Bronchial epithelial cell (primary cell): Measurements from ENCODE around the gene PTPRN2. TPM values are rescaled to one million over a fixed set of nuclear protein-coding genes. Genes with fewer than 3 reads are reported as not detected.

ENCODE experiments used
- DNase-seq: peaks from one replicate; pipeline ENCODE4 v3.0.0-alpha.2; 2010; ENCODE audit warnings: low read depth
- FAIRE-seq: peaks from 2 replicates; lab custom pipeline; 2011; peaks lifted over from hg19 to GRCh38; lab: Jason Lieb, UNC
- H3K27me3 ChIP-seq: 2 replicates; pipeline ENCODE4 v1.5.1; 2011; ENCODE audit warnings: low read length; ENCODE audit not compliant: control insufficient read depth, insufficient read depth
- H3K36me3 ChIP-seq: 2 replicates; pipeline ENCODE4 v1.5.1; 2011; ENCODE audit warnings: low read length; ENCODE audit not compliant: control insufficient read depth, insufficient read depth
- H3K4me3 ChIP-seq: 2 replicates; pipeline ENCODE4 v1.5.1; 2011; ENCODE audit warnings: mild to moderate bottlenecking, low read depth, low read length, control low read depth
- total RNA-seq: library from RNA; depleted of rRNA; stranded (reverse); fragments of >200 nt; gene quantifications from 2 replicates; pipeline ENCODE4 v1.2.1, GENCODE V29; 2014
- TF ChIP-seq, protein P1 (sequence below): IDR thresholded peaks from 2 replicates; pipeline ENCODE4 v1.5.1; 2011; ENCODE audit warnings: mild to moderate bottlenecking, moderate library complexity, low read length, control low read depth, inconsistent platforms; ENCODE audit not compliant: insufficient read depth, severe bottlenecking

Gene PTPRN2
- total RNA-seq, 1 donor from 2014 or later, result 1.1 TPM

DNA sequence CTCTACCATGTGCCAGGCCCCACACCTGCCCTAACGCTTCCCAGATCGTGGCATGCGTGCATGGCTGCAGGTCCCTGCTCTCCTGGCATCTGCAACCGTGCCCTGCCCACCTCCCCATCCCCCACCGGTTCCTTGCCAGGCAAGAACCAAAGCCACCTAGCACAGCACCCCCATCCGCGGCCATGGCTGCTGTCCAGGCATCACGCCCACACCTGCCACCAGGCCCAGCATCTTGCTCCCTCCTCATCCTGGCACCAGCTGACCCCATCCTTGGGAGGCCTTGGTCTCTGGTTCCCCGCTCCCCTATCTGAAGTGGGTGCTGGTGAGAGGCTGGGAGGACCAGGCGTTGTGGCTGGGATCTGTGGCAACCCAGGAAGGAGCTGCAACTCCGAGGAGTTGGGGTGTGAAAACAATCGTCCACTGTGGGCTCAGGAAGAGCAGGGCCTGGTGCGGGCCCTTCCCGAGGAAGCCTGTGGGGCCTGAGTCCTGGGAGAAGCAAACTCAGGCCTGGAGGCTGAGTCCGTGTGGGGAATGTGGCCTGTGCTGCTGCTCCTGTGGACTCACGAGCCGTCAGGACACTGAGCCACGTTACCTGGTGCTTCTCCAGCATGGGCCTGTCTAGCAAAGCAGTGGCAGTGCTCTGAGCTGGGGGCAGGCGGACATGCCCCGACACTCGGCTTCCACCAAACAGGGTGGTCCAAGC is 833.8 kb downstream of the PTPRN2 start:
- Histone ChIP-seq H3K4me3 (no peak overlapping the region), H3K27me3 (no peaks in the 10 kb centered on the region), H3K36me3 (no peaks in the 10 kb centered on the region)
- FAIRE-seq (no peak), DNase-seq (no peak)
- TF ChIP-seq, protein P1, sequence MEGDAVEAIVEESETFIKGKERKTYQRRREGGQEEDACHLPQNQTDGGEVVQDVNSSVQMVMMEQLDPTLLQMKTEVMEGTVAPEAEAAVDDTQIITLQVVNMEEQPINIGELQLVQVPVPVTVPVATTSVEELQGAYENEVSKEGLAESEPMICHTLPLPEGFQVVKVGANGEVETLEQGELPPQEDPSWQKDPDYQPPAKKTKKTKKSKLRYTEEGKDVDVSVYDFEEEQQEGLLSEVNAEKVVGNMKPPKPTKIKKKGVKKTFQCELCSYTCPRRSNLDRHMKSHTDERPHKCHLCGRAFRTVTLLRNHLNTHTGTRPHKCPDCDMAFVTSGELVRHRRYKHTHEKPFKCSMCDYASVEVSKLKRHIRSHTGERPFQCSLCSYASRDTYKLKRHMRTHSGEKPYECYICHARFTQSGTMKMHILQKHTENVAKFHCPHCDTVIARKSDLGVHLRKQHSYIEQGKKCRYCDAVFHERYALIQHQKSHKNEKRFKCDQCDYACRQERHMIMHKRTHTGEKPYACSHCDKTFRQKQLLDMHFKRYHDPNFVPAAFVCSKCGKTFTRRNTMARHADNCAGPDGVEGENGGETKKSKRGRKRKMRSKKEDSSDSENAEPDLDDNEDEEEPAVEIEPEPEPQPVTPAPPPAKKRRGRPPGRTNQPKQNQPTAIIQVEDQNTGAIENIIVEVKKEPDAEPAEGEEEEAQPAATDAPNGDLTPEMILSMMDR, result no peak

DNA sequence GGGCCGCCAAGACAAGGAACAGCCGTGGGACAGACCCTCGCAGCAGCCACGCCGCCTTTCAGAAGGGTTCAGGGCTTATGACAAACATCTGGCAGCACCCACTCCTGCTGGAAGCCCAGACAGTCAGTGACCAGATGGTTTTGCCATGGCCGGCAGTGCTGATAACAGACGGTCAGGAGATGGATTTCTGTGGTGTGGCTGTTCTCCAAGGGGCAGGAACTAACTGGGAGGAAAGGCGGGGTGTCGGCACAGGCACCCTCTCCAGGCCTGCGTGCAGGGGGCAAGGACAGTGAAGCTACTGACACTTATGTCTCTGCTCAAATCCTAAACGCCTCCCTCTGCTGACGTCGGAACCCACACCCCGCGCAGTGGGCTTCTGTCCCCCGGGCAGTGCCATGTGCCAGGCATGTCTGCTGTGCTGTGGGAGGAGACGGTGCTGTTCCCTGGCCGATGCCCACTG is 834.8 kb downstream of the PTPRN2 start:
- Histone ChIP-seq H3K27me3 (no peaks in the 10 kb centered on the region), H3K4me3 (no peak overlapping the region), H3K36me3 (no peaks in the 10 kb centered on the region)
- FAIRE-seq, result no peak
- TF ChIP-seq, protein P1, result no peak
- DNase-seq, result no peak

DNA sequence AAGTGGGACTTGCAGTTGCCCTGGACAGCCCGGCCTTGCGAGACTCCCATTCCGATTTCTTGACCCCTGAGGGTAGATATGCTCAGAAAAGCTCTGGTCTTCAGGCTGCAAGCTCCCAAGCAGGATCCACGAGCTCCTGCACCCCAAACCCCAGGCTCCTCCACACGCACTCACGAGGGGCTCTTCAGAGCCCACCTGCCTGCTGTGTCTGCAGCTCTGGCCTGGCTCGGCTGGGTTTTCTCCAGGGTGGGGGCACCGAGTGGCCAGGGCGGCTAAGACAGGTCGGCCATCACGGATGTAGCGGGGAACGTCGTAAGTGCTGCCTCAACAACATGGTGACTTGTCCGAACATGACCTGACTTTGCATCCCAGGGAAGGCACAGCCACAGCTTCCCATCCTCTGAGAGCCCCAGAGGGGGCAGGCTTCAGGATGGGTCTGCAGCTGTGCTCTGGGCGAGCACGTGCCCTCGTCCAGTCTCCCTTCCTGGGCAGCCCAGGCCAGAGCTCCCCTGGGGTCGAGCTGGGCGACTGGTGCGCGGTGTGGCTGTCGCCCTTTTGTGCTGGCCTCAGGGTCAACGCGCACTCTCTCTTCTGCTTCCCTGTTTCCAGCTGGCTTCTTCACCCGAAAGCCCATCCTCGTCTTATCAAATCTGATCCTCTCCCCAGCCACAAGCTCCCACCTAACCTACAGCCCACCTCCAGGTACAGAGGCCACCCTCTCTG is 835.5 kb downstream of the PTPRN2 start:
- H3K36me3 ChIP-seq, result no peaks in the 10 kb centered on the region
- DNase-seq (no peak), FAIRE-seq (no peak)
- no peak overlapping the region for H3K4me3 ChIP-seq
- H3K27me3 ChIP-seq, result no peaks in the 10 kb centered on the region
- TF ChIP-seq, protein P1, result no peak

DNA sequence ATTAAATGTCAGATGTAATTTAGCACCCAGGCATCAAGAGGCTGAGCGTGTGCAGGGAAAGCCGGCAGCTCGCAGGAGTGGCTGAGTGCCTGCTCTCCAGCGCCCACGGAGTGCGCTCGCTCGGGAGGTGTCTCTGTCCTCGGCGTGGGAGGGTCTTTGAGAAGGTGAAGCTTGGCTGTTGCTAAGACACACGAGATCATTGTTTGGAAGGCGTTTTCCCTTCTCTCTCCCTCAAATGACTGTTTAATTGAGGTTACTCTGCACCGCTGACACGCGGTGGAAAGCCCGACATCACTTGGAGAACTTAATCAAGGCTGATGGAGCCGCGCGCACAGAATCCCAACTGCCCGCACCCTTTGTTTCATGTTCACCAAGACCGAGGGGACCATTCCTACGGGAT is 836.2 kb downstream of the PTPRN2 start:
- H3K36me3 ChIP-seq, result no peaks in the 10 kb centered on the region
- DNase-seq, result no peak
- no peaks in the 10 kb centered on the region for H3K27me3 ChIP-seq
- no peak overlapping the region for H3K4me3 ChIP-seq
- TF ChIP-seq, protein P1, result no peak
- FAIRE-seq, result no peak

DNA sequence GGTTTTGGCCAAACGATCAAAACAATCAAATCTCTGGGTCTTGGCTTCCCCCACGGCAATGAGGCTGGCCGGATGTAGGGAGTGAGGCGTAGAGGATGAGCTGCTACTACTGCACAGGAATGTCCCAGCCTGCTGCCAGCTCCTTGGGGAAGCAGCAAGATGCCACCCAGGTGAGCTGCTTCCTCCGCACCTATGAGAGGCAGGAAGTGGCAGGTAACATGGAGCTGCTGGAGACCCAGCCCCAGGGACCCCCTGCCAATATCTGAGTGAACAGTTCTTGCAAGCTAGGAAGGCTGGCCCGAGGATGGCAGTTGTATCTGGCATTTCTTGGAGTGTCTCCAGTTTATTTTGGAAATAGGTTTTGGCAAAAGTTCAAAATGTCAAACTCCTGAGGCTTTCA is 837.3 kb downstream of the PTPRN2 start:
- FAIRE-seq, result no peak
- H3K27me3 ChIP-seq, result no peaks in the 10 kb centered on the region

More for the DNA sequence above, 837.3 kb downstream of the PTPRN2 start:
- Histone ChIP-seq H3K4me3 (no peak overlapping the region), H3K36me3 (no peaks in the 10 kb centered on the region)
- TF ChIP-seq, protein P1, result no peak
- no peak for DNase-seq
